ENCODE results near the gene SLC1A4. TPM values are rescaled to one million over a fixed set of nuclear protein-coding genes. Genes with fewer than 3 reads are reported as not detected.

The SLC1A4 gene
- total RNA-seq, 1 experiment from 2014 or later: 22.9 TPM

DNA sequence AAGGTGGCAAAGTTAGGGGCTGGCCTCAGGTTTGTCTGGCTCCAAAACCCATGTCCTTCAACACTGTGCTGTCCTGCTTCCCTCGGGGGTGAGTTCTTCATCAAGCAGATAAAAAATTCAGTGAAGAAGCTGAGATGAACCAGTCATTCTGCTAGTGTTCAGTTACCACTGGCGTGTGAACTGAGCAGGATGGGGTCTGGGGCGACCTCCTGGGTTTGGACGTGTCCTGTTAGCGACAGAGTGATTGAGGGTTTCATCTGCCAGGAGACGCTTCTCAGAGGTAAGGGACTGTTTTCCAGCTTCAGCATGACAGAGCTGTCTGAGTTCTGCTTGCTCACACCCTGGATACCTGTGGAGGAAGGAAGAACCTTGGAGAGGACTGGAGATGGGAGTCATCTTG, 81.7 kb downstream of the SLC1A4 start:
- H3K9me3 Mint-ChIP-seq (ENCODE audit: low read depth, unreplicated experiment): no peaks in the 10 kb centered on the region
- H3K4me1 Mint-ChIP-seq (ENCODE audit: low read depth, unreplicated experiment): no peaks in the 10 kb centered on the region
- no peaks in the 10 kb centered on the region for H3K27me3 Mint-ChIP-seq (ENCODE audit: unreplicated experiment)
- TF ChIP-seq, protein P1, sequence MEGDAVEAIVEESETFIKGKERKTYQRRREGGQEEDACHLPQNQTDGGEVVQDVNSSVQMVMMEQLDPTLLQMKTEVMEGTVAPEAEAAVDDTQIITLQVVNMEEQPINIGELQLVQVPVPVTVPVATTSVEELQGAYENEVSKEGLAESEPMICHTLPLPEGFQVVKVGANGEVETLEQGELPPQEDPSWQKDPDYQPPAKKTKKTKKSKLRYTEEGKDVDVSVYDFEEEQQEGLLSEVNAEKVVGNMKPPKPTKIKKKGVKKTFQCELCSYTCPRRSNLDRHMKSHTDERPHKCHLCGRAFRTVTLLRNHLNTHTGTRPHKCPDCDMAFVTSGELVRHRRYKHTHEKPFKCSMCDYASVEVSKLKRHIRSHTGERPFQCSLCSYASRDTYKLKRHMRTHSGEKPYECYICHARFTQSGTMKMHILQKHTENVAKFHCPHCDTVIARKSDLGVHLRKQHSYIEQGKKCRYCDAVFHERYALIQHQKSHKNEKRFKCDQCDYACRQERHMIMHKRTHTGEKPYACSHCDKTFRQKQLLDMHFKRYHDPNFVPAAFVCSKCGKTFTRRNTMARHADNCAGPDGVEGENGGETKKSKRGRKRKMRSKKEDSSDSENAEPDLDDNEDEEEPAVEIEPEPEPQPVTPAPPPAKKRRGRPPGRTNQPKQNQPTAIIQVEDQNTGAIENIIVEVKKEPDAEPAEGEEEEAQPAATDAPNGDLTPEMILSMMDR (IDR thresholded peaks at IDR 0.05; ENCODE audit: unreplicated experiment): no peak
- peak overlapping the region; percentile 38 for H3K27ac Mint-ChIP-seq (ENCODE audit: unreplicated experiment)
- intact Hi-C loops (cut with micrococcal nuclease; ENCODE audit: unreplicated experiment): no loop called here
- peaks cover 49% of the 10 kb centered on the region for H3K36me3 Mint-ChIP-seq (ENCODE audit: insufficient read depth, unreplicated experiment)
- no peak for DNase-seq
- CTCF ChIA-PET: interaction anchor here (1.7 kb wide), 1 partner anchor 98 kb away, joined by 9 read pairs; no protein-coding TSS in a partner anchor
- no peak overlapping the region for H3K4me3 Mint-ChIP-seq (ENCODE audit: low read depth, unreplicated experiment)
- BruUV-seq (replicated peaks): no TSS peak

DNA sequence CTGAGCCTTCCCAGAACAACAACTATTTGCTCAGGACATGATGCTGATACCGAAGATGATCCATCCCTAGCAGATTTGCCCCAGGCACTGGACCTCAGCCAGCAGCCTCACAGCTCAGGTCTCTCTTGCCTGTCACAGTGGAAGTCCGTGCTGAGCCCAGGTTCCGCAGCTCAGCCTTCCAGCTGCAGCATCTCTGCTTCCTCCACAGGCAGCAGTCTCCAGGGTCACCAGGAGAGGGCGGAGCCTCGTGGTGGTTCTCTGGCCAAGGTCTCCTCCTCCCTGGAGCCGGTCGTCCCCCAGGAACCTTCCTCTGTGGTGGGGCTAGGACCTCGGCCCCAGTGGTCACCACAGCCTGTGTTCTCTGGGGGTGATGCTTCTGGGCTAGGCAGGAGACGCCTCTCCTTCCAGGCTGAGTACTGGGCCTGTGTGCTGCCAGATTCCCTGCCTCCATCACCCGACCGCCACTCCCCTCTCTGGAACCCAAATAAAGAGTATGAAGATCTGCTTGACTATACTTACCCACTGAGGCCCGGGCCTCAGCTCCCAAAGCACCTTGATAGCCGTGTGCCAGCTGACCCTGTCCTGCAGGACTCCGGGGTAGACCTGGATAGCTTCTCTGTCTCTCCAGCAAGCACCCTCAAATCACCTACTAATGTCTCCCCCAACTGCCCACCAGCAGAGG, 82.4 kb downstream of the SLC1A4 start:
- H3K27me3 Mint-ChIP-seq (ENCODE audit: unreplicated experiment): no peaks in the 10 kb centered on the region
- no peak overlapping the region for H3K4me3 Mint-ChIP-seq (ENCODE audit: low read depth, unreplicated experiment)
- H3K9me3 Mint-ChIP-seq (ENCODE audit: low read depth, unreplicated experiment): no peaks in the 10 kb centered on the region
- H3K27ac Mint-ChIP-seq (ENCODE audit: unreplicated experiment): peak overlapping the region; percentile 58
- intact Hi-C loops (cut with micrococcal nuclease; ENCODE audit: unreplicated experiment): no loop called here
- CTCF ChIA-PET: interaction anchor here (1.0 to 1.7 kb wide), 2 partner anchors 58 to 98 kb away, joined by 3 to 9 read pairs; partner anchors contain the start of gene RAB1A
- DNase-seq: no peak
- no TSS peak for BruUV-seq (replicated peaks)
- TF ChIP-seq, protein P1 (IDR thresholded peaks at IDR 0.05; ENCODE audit: unreplicated experiment): no peak
- H3K36me3 Mint-ChIP-seq (ENCODE audit: insufficient read depth, unreplicated experiment): peaks cover 49% of the 10 kb centered on the region
- no peaks in the 10 kb centered on the region for H3K4me1 Mint-ChIP-seq (ENCODE audit: low read depth, unreplicated experiment)

DNA sequence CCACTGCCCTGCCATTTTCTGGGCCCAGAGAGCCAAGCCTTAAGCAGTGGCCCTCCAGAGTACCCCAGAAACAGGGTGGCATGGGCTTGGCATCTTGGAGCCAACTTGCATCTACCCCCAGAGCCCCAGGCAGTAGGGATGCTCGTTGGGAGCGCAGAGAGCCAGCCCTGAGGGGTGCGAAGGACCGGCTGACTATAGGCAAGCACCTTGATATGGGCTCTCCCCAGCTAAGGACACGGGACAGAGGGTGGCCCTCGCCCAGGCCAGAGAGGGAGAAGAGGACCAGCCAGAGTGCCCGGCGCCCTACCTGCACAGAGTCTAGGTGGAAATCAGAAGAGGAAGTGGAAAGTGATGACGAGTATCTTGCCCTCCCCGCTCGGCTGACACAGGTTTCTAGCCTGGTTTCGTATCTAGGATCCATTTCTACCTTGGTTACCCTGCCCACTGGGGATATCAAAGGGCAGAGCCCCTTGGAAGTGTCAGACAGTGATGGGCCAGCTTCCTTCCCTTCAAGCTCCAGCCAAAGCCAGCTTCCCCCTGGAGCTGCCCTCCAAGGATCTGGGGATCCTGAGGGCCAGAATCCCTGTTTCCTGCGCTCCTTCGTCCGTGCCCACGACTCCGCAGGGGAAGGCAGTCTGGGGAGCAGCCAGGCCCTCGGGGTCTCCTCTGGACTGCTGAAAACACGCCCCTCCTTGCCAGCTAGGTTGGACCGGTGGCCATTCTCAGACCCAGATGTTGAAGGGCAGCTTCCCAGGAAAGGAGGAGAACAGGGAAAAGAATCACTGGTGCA, 83.2 kb downstream of the SLC1A4 start:
- TF ChIP-seq, protein P1 (IDR thresholded peaks at IDR 0.05; ENCODE audit: unreplicated experiment): no peak
- no peaks in the 10 kb centered on the region for H3K27me3 Mint-ChIP-seq (ENCODE audit: unreplicated experiment)
- no peaks in the 10 kb centered on the region for H3K9me3 Mint-ChIP-seq (ENCODE audit: low read depth, unreplicated experiment)
- no peaks in the 10 kb centered on the region for H3K4me1 Mint-ChIP-seq (ENCODE audit: low read depth, unreplicated experiment)
- H3K27ac Mint-ChIP-seq (ENCODE audit: unreplicated experiment): peak overlapping the region; percentile 58
- CTCF ChIA-PET: interaction anchor here (1.0 kb wide), 1 partner anchor 58 kb away, joined by 3 read pairs; the partner anchor contains the start of gene RAB1A
- H3K4me3 Mint-ChIP-seq (ENCODE audit: low read depth, unreplicated experiment): no peak overlapping the region
- peaks cover 54% of the 10 kb centered on the region for H3K36me3 Mint-ChIP-seq (ENCODE audit: insufficient read depth, unreplicated experiment)
- BruUV-seq (replicated peaks): no TSS peak
- no peak for DNase-seq
- intact Hi-C loops (cut with micrococcal nuclease; ENCODE audit: unreplicated experiment): no loop called here

Other genes with a start within 250 kb of the SLC1A4 start
- gene CEP68, start 67.0 kb downstream of the SLC1A4 start, total RNA-seq (2022): 9.6 and 10.0 TPM in 2 replicates
- 141 and 148 TPM in 2 replicates for gene RAB1A, start 140.7 kb downstream of the SLC1A4 start, total RNA-seq (2022)
- 239 and 240 TPM in 2 replicates for gene ACTR2, start 238.4 kb downstream of the SLC1A4 start, total RNA-seq (2022)